CD14-positive monocyte (primary cell): ENCODE measurements around the gene RAB37. TPM values are rescaled to one million over a fixed set of nuclear protein-coding genes. Genes with fewer than 3 reads are reported as not detected.
A peak's percentile ranks its signal among the peaks of the same experiment; 100 is the strongest.

Source experiments
- DNase-seq, 3 donors: peaks; one replicate each; pipeline ENCODE4 v3.0.0-alpha.2; 2011 to 2022
- H2AFZ ChIP-seq: 2 replicates; pipeline ENCODE4 v1.6.0; 2012; ENCODE audit warnings: mild to moderate bottlenecking, low read depth, low read length, inconsistent platforms; ENCODE audit not compliant: insufficient read depth, poor library complexity, severe bottlenecking
- H3K27ac ChIP-seq, 2 donors: 1 replicate in 1 of 2; 2 replicates in 1 of 2; pipeline ENCODE4 v1.5.1; 2012 to 2013; ENCODE audit warnings: low read length in 2 of 2, control low read depth in 1 of 2, inconsistent platforms in 1 of 2, low read depth in 1 of 2, mild to moderate bottlenecking in 1 of 2
- H3K27me3 ChIP-seq, 2 donors: one replicate each; pipeline versions ENCODE4 v1.6.0 to v1.6.1; 2011 to 2013; ENCODE audit warnings: low read length in 2 of 2; ENCODE audit not compliant: control insufficient read depth in 2 of 2, insufficient read depth in 2 of 2
- H3K36me3 ChIP-seq, 2 donors: replicated peaks in 1 of 2; 1 replicate in 1 of 2; 2 replicates in 1 of 2; pipeline versions ENCODE4 v1.5.1 to v1.6.1; 2012 to 2013; ENCODE audit warnings: low read length in 2 of 2, control low read depth in 1 of 2, inconsistent platforms in 1 of 2, mild to moderate bottlenecking in 1 of 2; ENCODE audit not compliant: insufficient read depth in 2 of 2, control insufficient read depth in 1 of 2
- H3K4me1 ChIP-seq, 2 donors: 1 replicate in 1 of 2; 2 replicates in 1 of 2; pipeline versions ENCODE4 v1.5.1 to v1.6.1; 2012 to 2013; ENCODE audit warnings: low read length in 2 of 2, control low read depth in 1 of 2, inconsistent platforms in 1 of 2, mild to moderate bottlenecking in 1 of 2, moderate library complexity in 1 of 2; ENCODE audit not compliant: insufficient read depth in 2 of 2, control insufficient read depth in 1 of 2
- H3K4me2 ChIP-seq: replicated peaks from 2 replicates; pipeline ENCODE3; 2012; ENCODE audit warnings: low read length, moderate library complexity, mild to moderate bottlenecking; ENCODE audit not compliant: poor library complexity, severe bottlenecking; ENCODE audit errors: extremely low read depth
- H3K4me3 ChIP-seq, 3 experiments: fragments of 200-600 bp in 1 of 3; sonication (generic) in 1 of 3; replicated peaks in 1 of 3; 1 replicate in 2 of 3; 2 replicates in 1 of 3; pipeline ENCODE4 v1.5.1; 2011 to 2013; ENCODE audit warnings: low read length in 3 of 3, mild to moderate bottlenecking in 3 of 3, control low read depth in 2 of 3, low read depth in 2 of 3, inconsistent platforms in 1 of 3, moderate library complexity in 1 of 3
- H3K79me2 ChIP-seq: 2 replicates; pipeline ENCODE4 v1.6.0; 2012; ENCODE audit warnings: mild to moderate bottlenecking, control low read depth, inconsistent platforms, low read length, moderate library complexity; ENCODE audit not compliant: insufficient read depth
- H3K9ac ChIP-seq: 2 replicates; pipeline ENCODE4 v1.6.0; 2017; ENCODE audit warnings: low read length, mild to moderate bottlenecking; ENCODE audit not compliant: insufficient read depth, poor library complexity, severe bottlenecking
- H3K9me3 ChIP-seq, 2 donors: replicated peaks in 1 of 2; 1 replicate in 1 of 2; 2 replicates in 1 of 2; pipeline versions ENCODE4 v1.5.1 to v1.6.1; 2012 to 2013; ENCODE audit warnings: low read length in 2 of 2, control low read depth in 1 of 2; ENCODE audit not compliant: control insufficient read depth in 1 of 2, insufficient read depth in 1 of 2
- H4K20me1 ChIP-seq: 2 replicates; pipeline ENCODE4 v1.6.0; 2012; ENCODE audit warnings: mild to moderate bottlenecking, low read length, control low read depth, moderate library complexity; ENCODE audit not compliant: insufficient read depth
- H3K27ac Mint-ChIP-seq, 7 donors: one replicate each; pipeline ENCODE4 v1.8.0; 2020; ENCODE audit warnings: mild to moderate bottlenecking in 7 of 7, mixed read lengths in 7 of 7, moderate library complexity in 6 of 7, inconsistent platforms in 2 of 7
- H3K27me3 Mint-ChIP-seq, 3 donors: one replicate each; pipeline ENCODE4 v1.8.0; 2021 to 2022; ENCODE audit warnings: low read depth in 3 of 3, mild to moderate bottlenecking in 3 of 3, mixed read lengths in 3 of 3, moderate library complexity in 3 of 3, inconsistent platforms in 1 of 3
- H3K36me3 Mint-ChIP-seq, 2 donors: one replicate each; pipeline ENCODE4 v1.8.0; 2020; ENCODE audit warnings: mixed read lengths in 2 of 2, inconsistent platforms in 1 of 2, mild to moderate bottlenecking in 1 of 2
- H3K4me1 Mint-ChIP-seq: one replicate; pipeline ENCODE4 v1.8.0; 2020; ENCODE audit warnings: mild to moderate bottlenecking, mixed read lengths
- H3K4me3 Mint-ChIP-seq, 2 donors: one replicate each; pipeline ENCODE4 v1.8.0; 2020; ENCODE audit warnings: mild to moderate bottlenecking in 2 of 2, mixed read lengths in 2 of 2, moderate library complexity in 1 of 2
- H3K9me3 Mint-ChIP-seq, 7 donors: one replicate each; pipeline ENCODE4 v1.8.0; 2020 to 2022; ENCODE audit warnings: mixed read lengths in 7 of 7, mild to moderate bottlenecking in 6 of 7, moderate library complexity in 6 of 7, inconsistent platforms in 2 of 7
- CTCF ChIP-seq: fragments of 200-600 bp; IDR thresholded peaks from one replicate; pipeline ENCODE4 v1.8.0; 2022; ENCODE audit warnings: antibody characterized with exemption, mild to moderate bottlenecking
- WGBS: methylation state at CpG from one replicate; pipeline ENCODE4 v1.1.5; 2013; ENCODE audit warnings: missing lambda C conversion rate; ENCODE audit not compliant: insufficient coverage; 5-methylcytosine and 5-hydroxymethylcytosine counted together
- intact Hi-C, 2 donors: fragments of 100-400 bp; cut with micrococcal nuclease; formaldehyde crosslinking; loops; one replicate each; pipeline versions ENCODE4 v1.15.0 to v1.15.1; 2023
- polyA plus RNA-seq, 3 donors: library from polyadenylated mRNA; depleted of rRNA in 1 of 3; unstranded in 2 of 3; stranded (reverse) in 1 of 3; fragments of 300-500 nt in 2 of 3; fragments of >200 nt in 1 of 3; fragmentation: Illumina TruSeq in 2 of 3; gene quantifications; 1 replicate in 2 of 3; 2 replicates in 1 of 3; pipeline ENCODE4 v1.2.3, GENCODE V29; 2012 to 2021

The RAB37 gene
- polyA plus RNA-seq, 3 donors: 26.8 to 40.9 (median 33.1) TPM

- Mint-ChIP-seq H3K9me3 (peaks cover 0 to 2% (median 0%) of the 10 kb centered on the region in 7 donors), H3K36me3 (peaks cover 79 to 99% of the 10 kb centered on the region in 2 donors), H3K27ac (peak overlapping the region in 2 of 7 donors; percentile 10 to 22), H3K4me1 (peaks cover 50% of the 10 kb centered on the region), H3K4me3 (no peak overlapping the region), H3K27me3 (peaks cover 0 to 3% (median 0%) of the 10 kb centered on the region in 3 donors)
- Histone ChIP-seq H3K4me3 (no peak overlapping the region), H3K4me1 (peaks cover 19 to 41% of the 10 kb centered on the region in 2 donors), H3K36me3 (peaks cover 69 to 88% of the 10 kb centered on the region in 2 donors), H3K9me3 (no peaks in the 10 kb centered on the region), H2AFZ (no peak overlapping the region), H3K79me2 (peaks cover 89% of the 10 kb centered on the region), H3K27me3 (no peaks in the 10 kb centered on the region), H3K4me2 (no peak overlapping the region), H3K27ac (peak overlapping the region in 1 of 2 donors; percentile 55), H3K9ac (no peak overlapping the region), H4K20me1 (peaks cover 98% of the 10 kb centered on the region)
- no peak for TF ChIP-seq CTCF
- 100% methylated on average over 1 of the region's 2 CpGs for WGBS
- DNase-seq: no peak
- intact Hi-C loops: no loop called here
These were observed 33.7 kb upstream of the RAB37 start for GRCh38 chr17:74703311-74703710.

- peaks cover 60 to 77% of the 10 kb centered on the region in 2 donors for H3K36me3 ChIP-seq
- Mint-ChIP-seq H3K4me3 (no peak overlapping the region), H3K9me3 (peaks cover 0 to 2% (median 0%) of the 10 kb centered on the region in 7 donors), H3K27ac (peak overlapping the region in 5 of 7 donors; percentile 16 to 65 (median 46)), H3K27me3 (peaks cover 0 to 3% (median 0%) of the 10 kb centered on the region in 3 donors), H3K4me1 (peaks cover 58% of the 10 kb centered on the region), H3K36me3 (peaks cover 76 to 98% of the 10 kb centered on the region in 2 donors)
- intact Hi-C loops: no loop called here
- no peak overlapping the region for H3K9ac ChIP-seq
- no peak overlapping the region for H3K4me3 ChIP-seq
- peaks cover 99% of the 10 kb centered on the region for H4K20me1 ChIP-seq
- no peaks in the 10 kb centered on the region for H3K27me3 ChIP-seq
- H3K27ac ChIP-seq: peak overlapping the region in 1 of 2 donors; percentile 55
- peaks cover 95% of the 10 kb centered on the region for H3K79me2 ChIP-seq
- H3K9me3 ChIP-seq: no peaks in the 10 kb centered on the region
- no peak overlapping the region for H2AFZ ChIP-seq
- TF ChIP-seq CTCF: no peak
- no peak for DNase-seq
- no peak overlapping the region for H3K4me2 ChIP-seq
- WGBS: 95% methylated on average over 3 of the region's 8 CpGs
- H3K4me1 ChIP-seq: peaks cover 22 to 53% of the 10 kb centered on the region in 2 donors
These were observed 32.5 kb upstream of the RAB37 start for GRCh38 chr17:74704544-74704943.
